IMR-90 (cell line): ENCODE measurements around the gene DGKB. TPM values are rescaled to one million over a fixed set of nuclear protein-coding genes. Genes with fewer than 3 reads are reported as not detected.

Experiments used
- ATAC-seq: fragments of 200-7000 bp; cut with Tn5 transposase; 2 replicates; pipeline ENCODE4 v1.9.1; 2020; ENCODE audit warnings: low read depth, mild to moderate bottlenecking, moderate library complexity
- BruUV-seq: library from RNA; stranded (reverse); fragments of 400-500 nt; replicated peaks from 2 replicates; lab custom pipeline; 2021; lab: Mats Ljungman, UMichigan
- CTCF ChIA-PET: fragments of 300-600 bp; formaldehyde crosslinking; extraction: SDS; loops from one replicate; lab custom pipeline; 2021; ENCODE audit warnings: antibody characterized with exemption; lab: Yijun Ruan, JAX
- POLR2A ChIA-PET: fragments of 300-600 bp; sonication (Branson Sonifier 250); formaldehyde crosslinking; loops from one replicate; lab custom pipeline; 2022; ENCODE audit warnings: antibody characterized with exemption; ENCODE audit not compliant: unreplicated experiment; lab: Charles Lee
- DNase-seq: peaks from one replicate; pipeline ENCODE4 v3.0.0; 2013
- H2AFZ ChIP-seq: replicated peaks from 2 replicates; pipeline ENCODE3; 2013; ENCODE audit warnings: low read length, mild to moderate bottlenecking; ENCODE audit not compliant: poor library complexity
- H2AK5ac ChIP-seq: 2 replicates; pipeline ENCODE4 v1.6.1; 2013; ENCODE audit warnings: low read depth, low read length, inconsistent platforms
- H2AK9ac ChIP-seq: replicated peaks from 2 replicates; pipeline ENCODE3; 2013; ENCODE audit warnings: mild to moderate bottlenecking, low read depth, low read length, moderate library complexity; ENCODE audit not compliant: poor library complexity
- H2BK120ac ChIP-seq: 2 replicates; pipeline ENCODE4 v1.6.1; 2013; ENCODE audit warnings: low read depth, low read length, inconsistent platforms
- H2BK15ac ChIP-seq: 3 replicates; pipeline ENCODE4 v1.6.1; 2013; ENCODE audit warnings: low read depth, low read length, inconsistent platforms
- H2BK20ac ChIP-seq: 2 replicates; pipeline ENCODE4 v1.6.1; 2013; ENCODE audit warnings: low read depth, mild to moderate bottlenecking, inconsistent platforms, low read length, moderate library complexity
- H2BK5ac ChIP-seq: 2 replicates; pipeline ENCODE4 v1.6.1; 2013; ENCODE audit warnings: mild to moderate bottlenecking, low read depth, low read length, inconsistent platforms; ENCODE audit not compliant: poor library complexity, severe bottlenecking
- H3K14ac ChIP-seq: replicated peaks from 2 replicates; pipeline ENCODE4 v1.6.1; 2013; ENCODE audit warnings: low read depth, low read length, inconsistent platforms
- H3K18ac ChIP-seq: 2 replicates; pipeline ENCODE4 v1.6.1; 2013; ENCODE audit warnings: low read depth, low read length, control low read depth
- H3K23ac ChIP-seq: 2 replicates; pipeline ENCODE4 v1.6.1; 2013; ENCODE audit warnings: low read depth, low read length, inconsistent platforms
- H3K27ac ChIP-seq: 2 replicates; pipeline ENCODE4 v1.5.1; 2013; ENCODE audit warnings: mild to moderate bottlenecking, control low read depth, low read length; ENCODE audit not compliant: insufficient read depth
- H3K27me3 ChIP-seq: 2 replicates; pipeline ENCODE4 v1.6.1; 2013; ENCODE audit warnings: low read length; ENCODE audit not compliant: control insufficient read depth, insufficient read depth
- H3K36me3 ChIP-seq: 2 replicates; pipeline ENCODE4 v1.6.1; 2013; ENCODE audit warnings: low read length, mixed read lengths; ENCODE audit not compliant: control insufficient read depth, insufficient read depth
- H3K4ac ChIP-seq: 2 replicates; pipeline ENCODE4 v1.6.1; 2013; ENCODE audit warnings: low read depth, low read length, inconsistent platforms
- H3K4me1 ChIP-seq: 2 replicates; pipeline ENCODE4 v1.6.1; 2013; ENCODE audit warnings: low read length, mixed read lengths; ENCODE audit not compliant: control insufficient read depth, insufficient read depth
- H3K4me2 ChIP-seq: 2 replicates; pipeline ENCODE4 v1.6.1; 2013; ENCODE audit warnings: low read depth, mild to moderate bottlenecking, control low read depth, low read length, moderate library complexity
- H3K4me3 ChIP-seq: 2 replicates; pipeline ENCODE4 v1.5.1; 2013; ENCODE audit warnings: low read depth, mild to moderate bottlenecking, control low read depth, low read length, moderate library complexity; ENCODE audit not compliant: insufficient read depth
- H3K56ac ChIP-seq: 2 replicates; pipeline ENCODE4 v1.6.1; 2013; ENCODE audit warnings: low read length, inconsistent platforms; ENCODE audit not compliant: insufficient read depth; ENCODE audit errors: extremely low read depth
- H3K79me1 ChIP-seq, 2 experiments: 2 replicates each; pipeline ENCODE4 v1.6.1; 2013; ENCODE audit warnings: low read length in 2 of 2, inconsistent platforms in 1 of 2, low read depth in 1 of 2
- H3K9ac ChIP-seq: 2 replicates; pipeline ENCODE4 v1.6.1; 2013; ENCODE audit warnings: low read depth, low read length, control low read depth
- H3K9me1 ChIP-seq: 2 replicates; pipeline ENCODE4 v1.6.1; 2013; ENCODE audit warnings: low read length, inconsistent platforms; ENCODE audit not compliant: insufficient read depth
- H3K9me3 ChIP-seq: 2 replicates; pipeline ENCODE4 v1.6.1; 2013; ENCODE audit warnings: low read length; ENCODE audit not compliant: control insufficient read depth, insufficient read depth
- H4K20me1 ChIP-seq: 2 replicates; pipeline ENCODE4 v1.6.1; 2013; ENCODE audit warnings: low read length, inconsistent platforms; ENCODE audit not compliant: insufficient read depth
- H4K5ac ChIP-seq: 2 replicates; pipeline ENCODE4 v1.6.1; 2013; ENCODE audit warnings: mild to moderate bottlenecking, low read depth, low read length, control low read depth
- H4K8ac ChIP-seq, 2 experiments: 2 replicates each; pipeline ENCODE4 v1.6.1; 2013; ENCODE audit warnings: low read depth in 2 of 2, low read length in 2 of 2, control low read depth in 1 of 2, inconsistent platforms in 1 of 2
- H4K91ac ChIP-seq: 2 replicates; pipeline ENCODE4 v1.6.1; 2013; ENCODE audit warnings: low read depth, low read length, inconsistent platforms; ENCODE audit not compliant: insufficient read depth
- BHLHE40 ChIP-seq: fragments of 150-350 bp; IDR thresholded peaks from 2 replicates; pipeline ENCODE4 v1.6.1; 2016; ENCODE audit warnings: mild to moderate bottlenecking, low read depth, low read length
- CEBPB ChIP-seq: IDR thresholded peaks from 2 replicates; pipeline ENCODE4 v1.6.1; 2012; ENCODE audit warnings: low read depth, low read length, improper control_type of control experiment
- CHD1 ChIP-seq: IDR thresholded peaks from 2 replicates; pipeline ENCODE4 v1.6.1; 2012; ENCODE audit warnings: low read depth, low read length, improper control_type of control experiment
- CTCF ChIP-seq: conservative IDR thresholded peaks from 2 replicates; pipeline ENCODE4 v1.5.1; 2012; ENCODE audit warnings: mild to moderate bottlenecking, low read depth, low read length, improper control_type of control experiment
- FOS ChIP-seq: fragments of 150-350 bp; IDR thresholded peaks from 2 replicates; pipeline ENCODE4 v1.6.1; 2016; ENCODE audit warnings: low read depth, low read length
- MAFK ChIP-seq: IDR thresholded peaks from 2 replicates; pipeline ENCODE4 v1.6.1; 2012; ENCODE audit warnings: low read depth, low read length, improper control_type of control experiment
- MAZ ChIP-seq: IDR thresholded peaks from 2 replicates; pipeline ENCODE4 v1.6.1; 2012; ENCODE audit warnings: low read depth, mild to moderate bottlenecking, low read length, improper control_type of control experiment, moderate library complexity, borderline replicate concordance
- RAD21 ChIP-seq: IDR thresholded peaks from 2 replicates; pipeline ENCODE4 v1.6.1; 2012; ENCODE audit warnings: low read length, improper control_type of control experiment
- RFX5 ChIP-seq: IDR thresholded peaks from 2 replicates; pipeline ENCODE4 v1.8.0; 2012; ENCODE audit warnings: low read depth, mild to moderate bottlenecking, low read length, moderate library complexity
- SMC3 ChIP-seq: fragments of 150-350 bp; IDR thresholded peaks from 2 replicates; pipeline ENCODE4 v1.6.1; 2016; ENCODE audit warnings: low read depth, mild to moderate bottlenecking, antibody characterized with exemption, low read length, moderate library complexity
- WGBS, 2 experiments: methylation state at CpG; one replicate each; pipeline versions ENCODE4 v1.1.5 to v1.1.7; 2013; ENCODE audit warnings: missing lambda C conversion rate in 2 of 2; ENCODE audit not compliant: insufficient read length in 1 of 2; ENCODE audit errors: extremely low coverage in 2 of 2; 5-methylcytosine and 5-hydroxymethylcytosine counted together
- dilution Hi-C: fragments of 300-500 bp; cut with HindIII; formaldehyde crosslinking; loops from one replicate; pipeline ENCODE4 v1.14.3; 2018; ENCODE audit warnings: low sequenced_read_pairs; ENCODE audit not compliant: unreplicated experiment
- in situ Hi-C: fragments of 300-500 bp; cut with MboI; formaldehyde crosslinking; loops from 3 replicates; pipeline ENCODE4 v1.14.3; 2019; ENCODE audit warnings: low sequenced_read_pairs, inconsistent platforms, mixed read lengths
- intact Hi-C: fragments of 100-400 bp; cut with micrococcal nuclease; formaldehyde crosslinking; loops from 2 replicates; pipeline ENCODE4 v1.10.0; 2022
- polyA plus RNA-seq, 3 experiments: library from polyadenylated mRNA; depleted of rRNA; stranded (reverse); fragments of >200 nt; gene quantifications; 2 replicates each; pipeline ENCODE4 v1.2.3, GENCODE V29; 2012; ENCODE audit warnings: low replicate concordance in 1 of 3
- total RNA-seq: library from RNA; depleted of rRNA; stranded (reverse); fragments of >200 nt; gene quantifications from 2 replicates; pipeline ENCODE4 v1.2.3, GENCODE V29; 2012
- TF ChIP-seq, protein P1 (sequence below): fragments of 150-350 bp; IDR thresholded peaks from 2 replicates; pipeline ENCODE4 v1.6.1; 2016; ENCODE audit warnings: low read depth, mild to moderate bottlenecking, low read length, moderate library complexity, borderline replicate concordance
- TF ChIP-seq, protein P2 (sequence below): fragments of 150-350 bp; IDR thresholded peaks from 2 replicates; pipeline ENCODE4 v1.6.1; 2017; ENCODE audit warnings: mild to moderate bottlenecking, antibody characterized with exemption, low read length, low read depth

Gene DGKB
- total and polyA plus RNA-seq, 2 of the 4 experiments (the other 2 are of a cell fraction), result not detected

GRCh38 chr7:14900051-14900450, 2.5 kb downstream of the DGKB start:
- no peak overlapping the region for H3K23ac ChIP-seq
- H3K27ac ChIP-seq, result no peak overlapping the region
- TF ChIP-seq SMC3 (no peak), MAFK (no peak), CTCF (no peak), RFX5 (no peak), MAZ (no peak), CHD1 (no peak), FOS (no peak), BHLHE40 (no peak), RAD21 (no peak), CEBPB (no peak)
- TF ChIP-seq, protein P1, sequence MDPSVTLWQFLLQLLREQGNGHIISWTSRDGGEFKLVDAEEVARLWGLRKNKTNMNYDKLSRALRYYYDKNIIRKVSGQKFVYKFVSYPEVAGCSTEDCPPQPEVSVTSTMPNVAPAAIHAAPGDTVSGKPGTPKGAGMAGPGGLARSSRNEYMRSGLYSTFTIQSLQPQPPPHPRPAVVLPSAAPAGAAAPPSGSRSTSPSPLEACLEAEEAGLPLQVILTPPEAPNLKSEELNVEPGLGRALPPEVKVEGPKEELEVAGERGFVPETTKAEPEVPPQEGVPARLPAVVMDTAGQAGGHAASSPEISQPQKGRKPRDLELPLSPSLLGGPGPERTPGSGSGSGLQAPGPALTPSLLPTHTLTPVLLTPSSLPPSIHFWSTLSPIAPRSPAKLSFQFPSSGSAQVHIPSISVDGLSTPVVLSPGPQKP, result no peak
- TF ChIP-seq, protein P2, sequence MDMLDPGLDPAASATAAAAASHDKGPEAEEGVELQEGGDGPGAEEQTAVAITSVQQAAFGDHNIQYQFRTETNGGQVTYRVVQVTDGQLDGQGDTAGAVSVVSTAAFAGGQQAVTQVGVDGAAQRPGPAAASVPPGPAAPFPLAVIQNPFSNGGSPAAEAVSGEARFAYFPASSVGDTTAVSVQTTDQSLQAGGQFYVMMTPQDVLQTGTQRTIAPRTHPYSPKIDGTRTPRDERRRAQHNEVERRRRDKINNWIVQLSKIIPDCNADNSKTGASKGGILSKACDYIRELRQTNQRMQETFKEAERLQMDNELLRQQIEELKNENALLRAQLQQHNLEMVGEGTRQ, result no peak
- no peak overlapping the region for H2BK15ac ChIP-seq
- no peak overlapping the region for H2AK9ac ChIP-seq
- no peak overlapping the region for H3K4me2 ChIP-seq
- no CpG with 5 or more reads among the region's 4 CpGs for WGBS, 2 experiments
- H3K18ac ChIP-seq, result no peak overlapping the region
- no peak overlapping the region for H3K14ac ChIP-seq
- in situ Hi-C loops (no loop called here), dilution Hi-C loops (no loop called here), intact Hi-C loops (no loop called here)
- no peak overlapping the region for H3K4ac ChIP-seq
- BruUV-seq, result no TSS peak
- CTCF ChIA-PET, result no interaction called here
- no peak overlapping the region for H2BK5ac ChIP-seq
- no peak overlapping the region for H4K91ac ChIP-seq
- H2BK120ac ChIP-seq, result no peak overlapping the region
- H2BK20ac ChIP-seq, result no peak overlapping the region
- no peak overlapping the region for H2AFZ ChIP-seq
- no peak overlapping the region for H3K9ac ChIP-seq
- no peaks in the 10 kb centered on the region for H3K36me3 ChIP-seq
- POLR2A ChIA-PET, result no interaction called here
- H4K20me1 ChIP-seq, result no peaks in the 10 kb centered on the region
- H3K56ac ChIP-seq, result no peak overlapping the region
- no peaks in the 10 kb centered on the region for H3K9me1 ChIP-seq
- no peak overlapping the region for H2AK5ac ChIP-seq
- H4K5ac ChIP-seq, result no peak overlapping the region
- H3K79me1 ChIP-seq, result no peaks in the 10 kb centered on the region
- no peak overlapping the region for H4K8ac ChIP-seq
- no peak for ATAC-seq
- H3K4me3 ChIP-seq, result no peak overlapping the region
- DNase-seq, result peak; percentile 0
- no peaks in the 10 kb centered on the region for H3K4me1 ChIP-seq
- no peaks in the 10 kb centered on the region for H3K27me3 ChIP-seq
- no peaks in the 10 kb centered on the region; the same call in 1 of the 2 replicates for H3K9me3 ChIP-seq
